HG02981 (cell line): ENCODE data around the gene ACSS2.

Source experiments
- ATAC-seq: cut with Tn5 transposase; IDR thresholded peaks from one replicate; pipeline ENCODE4 v1.9.1; 2021; ENCODE audit warnings: mild to moderate bottlenecking, moderate library complexity; ENCODE audit not compliant: unreplicated experiment

ACSS2 gene

GRCh38 chr20:34904202-34904621 is 27.8 kb downstream of the ACSS2 start:
- no peak for ATAC-seq

DNA sequence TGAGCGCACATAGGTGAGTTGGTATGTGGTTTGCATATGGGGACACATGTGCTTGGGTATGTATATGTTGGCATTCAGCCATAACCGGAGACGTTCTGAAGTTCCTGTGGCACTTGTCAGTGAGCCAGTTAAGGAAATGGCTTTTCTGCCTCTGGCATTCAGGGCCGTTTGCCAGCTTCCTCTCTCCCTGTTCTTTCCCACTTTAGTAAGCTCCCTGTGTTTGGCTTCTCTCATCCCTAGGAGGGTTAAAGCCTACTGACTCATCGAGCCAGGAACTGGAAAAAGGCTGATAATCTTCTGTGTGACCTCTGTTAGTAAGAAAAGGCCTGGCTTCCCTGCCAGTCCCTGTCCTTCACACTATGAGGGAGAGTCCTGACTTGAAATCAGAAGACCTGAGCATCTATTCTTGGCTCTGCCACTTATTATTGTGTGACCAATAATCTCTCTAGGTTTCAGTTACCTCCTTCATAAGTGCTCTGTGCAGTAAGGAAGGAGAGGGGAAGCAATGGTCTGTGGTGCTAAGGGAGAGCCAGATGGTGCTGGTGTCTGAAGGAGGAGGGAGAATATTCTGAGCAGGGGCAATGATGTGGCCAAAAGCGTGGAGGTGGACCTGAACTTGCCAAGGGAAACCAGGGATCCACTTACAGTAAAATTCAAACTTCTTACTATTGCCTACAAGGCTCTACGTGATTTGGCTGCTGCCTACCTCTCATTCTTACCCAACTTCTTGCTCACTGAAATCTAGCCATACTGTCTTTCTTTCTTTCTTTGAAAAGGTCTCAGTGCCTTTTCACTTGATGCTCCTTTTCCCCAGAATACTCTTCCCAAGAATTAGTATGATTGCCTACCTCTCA is 31.4 kb downstream of the ACSS2 start:
- no peak for ATAC-seq

GRCh38 chr20:34915131-34915530 is 38.7 kb downstream of the ACSS2 start:
- ATAC-seq: no peak

GRCh38 chr20:34915749-34916455 is 39.5 kb downstream of the ACSS2 start:
- ATAC-seq: no peak

DNA sequence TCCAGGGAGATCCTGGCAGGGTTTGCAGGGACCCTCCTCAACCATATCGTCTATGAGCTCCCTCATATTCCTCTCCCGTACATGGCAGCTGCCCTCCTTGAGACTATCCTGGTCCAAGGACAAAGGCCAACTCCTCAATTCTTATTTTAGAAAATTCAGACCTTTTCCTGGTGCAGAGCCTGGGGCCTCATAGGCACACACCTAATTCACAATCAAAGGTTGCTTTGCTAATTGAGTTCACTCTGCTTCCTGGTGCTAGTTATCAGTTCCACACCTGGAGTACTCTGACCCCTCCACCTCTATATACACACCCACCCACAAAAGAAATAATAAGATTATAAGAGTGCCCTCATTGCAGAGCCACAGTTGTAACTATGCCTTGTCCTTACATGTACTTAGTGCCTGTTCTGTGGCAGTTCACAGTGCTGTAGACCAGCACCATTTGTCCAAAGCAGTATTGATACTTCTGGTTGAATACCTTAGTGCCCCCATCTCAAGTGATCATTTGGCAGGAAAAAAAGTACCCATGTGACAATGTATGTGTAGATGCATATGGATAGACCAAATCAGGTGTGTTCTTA is 40.5 kb downstream of the ACSS2 start:
- ATAC-seq: no peak

GRCh38 chr20:34920055-34920454 is 43.6 kb downstream of the ACSS2 start:
- ATAC-seq: no peak

- no peak for ATAC-seq
These were observed 45.0 kb downstream of the ACSS2 start for GRCh38 chr20:34921436-34921835.

GRCh38 chr20:34922654-34923381 is 46.4 kb downstream of the ACSS2 start:
- no peak for ATAC-seq

GRCh38 chr20:34923414-34923813 is 47.0 kb downstream of the ACSS2 start:
- no peak for ATAC-seq

DNA sequence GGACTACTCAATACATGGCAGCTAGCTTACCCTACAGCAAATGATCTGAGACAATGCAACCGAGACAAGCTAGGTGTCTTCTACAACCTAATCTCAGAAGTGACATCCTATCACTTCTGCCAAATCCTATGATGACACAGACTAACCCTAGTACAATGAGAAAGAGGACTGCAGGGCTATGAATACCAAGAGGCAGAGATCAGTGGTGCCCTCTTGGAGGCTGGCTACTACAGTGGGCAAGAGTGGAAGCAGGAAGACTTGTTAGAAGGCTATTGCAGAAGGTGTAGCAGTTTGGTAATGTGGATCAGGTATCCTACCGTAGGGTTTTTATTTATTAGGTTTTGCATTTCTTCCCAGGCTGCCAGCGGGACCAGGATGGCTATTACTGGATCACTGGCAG is 48.9 kb downstream of the ACSS2 start:
- no peak for ATAC-seq

GRCh38 chr20:34925981-34926380 is 49.6 kb downstream of the ACSS2 start:
- no peak for ATAC-seq

- no peak for ATAC-seq
These were observed 50.2 kb downstream of the ACSS2 start for GRCh38 chr20:34926581-34926980.

DNA sequence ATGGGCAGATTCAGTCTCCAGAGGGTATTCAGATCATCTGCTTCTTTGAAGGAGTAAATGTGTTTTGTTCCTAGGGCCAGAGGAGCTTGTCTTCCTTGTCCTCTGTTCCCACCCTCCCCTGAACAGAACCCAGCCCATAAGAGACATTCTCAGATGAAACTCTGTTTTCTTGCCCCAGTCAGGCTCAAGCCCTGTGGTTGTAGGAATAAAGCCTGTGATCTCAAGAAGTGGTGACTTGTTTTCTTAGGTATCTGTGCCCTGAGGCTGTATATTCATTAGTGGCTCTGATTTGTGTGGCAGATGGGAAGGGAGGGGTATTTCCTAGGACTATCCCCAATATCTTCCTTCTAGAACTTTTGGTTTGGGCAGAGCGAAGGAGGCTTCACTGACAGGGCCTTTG is 51.3 kb downstream of the ACSS2 start:
- no peak for ATAC-seq

GRCh38 chr20:34928411-34928810 is 52.0 kb downstream of the ACSS2 start:
- no peak for ATAC-seq

- no peak for ATAC-seq
These were observed 55.4 kb downstream of the ACSS2 start for GRCh38 chr20:34931771-34932170.

DNA sequence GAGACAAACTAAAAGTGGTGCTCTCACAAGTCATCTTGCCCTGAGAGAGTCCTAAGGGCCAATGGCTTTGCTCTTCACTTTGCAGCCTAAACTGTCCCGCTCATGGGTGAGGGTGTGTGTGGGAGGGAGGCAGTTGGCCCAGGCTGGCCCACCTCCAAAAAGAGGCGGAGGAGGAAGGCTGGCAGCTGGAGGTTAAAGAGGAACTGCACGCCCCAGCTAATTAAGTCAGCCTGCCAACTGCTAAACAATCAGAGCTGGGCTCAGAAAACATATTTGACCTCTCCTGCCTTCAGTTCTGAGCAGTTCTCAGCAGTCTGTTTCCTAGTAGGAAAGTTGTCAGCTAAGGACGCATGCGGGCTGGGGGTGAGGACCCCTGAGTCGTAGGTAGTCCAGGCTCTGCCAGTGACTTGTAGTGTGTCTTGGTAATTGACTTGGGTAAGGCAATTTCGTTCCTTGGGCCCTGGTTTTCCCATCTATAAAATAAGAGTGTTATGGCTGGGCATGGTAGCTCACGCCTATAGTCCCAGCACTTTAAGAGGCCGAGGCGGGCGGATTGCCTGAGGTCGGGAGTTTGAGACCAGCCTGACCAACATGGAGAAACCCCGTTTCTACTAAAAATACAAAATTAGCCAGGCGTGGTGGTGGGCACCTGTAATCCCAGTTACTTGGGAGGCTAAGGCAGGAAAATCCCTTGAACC is 62.2 kb downstream of the ACSS2 start:
- no peak for ATAC-seq

- no peak for ATAC-seq
These were observed 63.7 kb downstream of the ACSS2 start for GRCh38 chr20:34940081-34940481.

- ATAC-seq: no peak
These were observed 64.8 kb downstream of the ACSS2 start for GRCh38 chr20:34941226-34941625.

- ATAC-seq: no peak
These were observed 65.9 kb downstream of the ACSS2 start for GRCh38 chr20:34942301-34942700.

- ATAC-seq: no peak
These were observed 67.6 kb downstream of the ACSS2 start for GRCh38 chr20:34943808-34944567.
